KOPT-K1 (cell line): ENCODE results near the gene SVOP.

Source experiments
- H3K27ac ChIP-seq: fragments of 200-600 bp; sonication (generic); 2 replicates; pipeline ENCODE4 v1.5.1; 2016; ENCODE audit warnings: antibody characterized with exemption, mild to moderate bottlenecking, low read depth, low read length; ENCODE audit not compliant: poor library complexity, severe bottlenecking
- H3K36me3 ChIP-seq: fragments of 200-600 bp; sonication (generic); 2 replicates; pipeline ENCODE4 v1.5.1; 2017; ENCODE audit warnings: antibody characterized with exemption, mild to moderate bottlenecking, low read length, moderate library complexity; ENCODE audit not compliant: insufficient read depth
- H3K9me3 ChIP-seq: fragments of 200-600 bp; sonication (generic); 2 replicates; pipeline ENCODE4 v1.5.1; 2017; ENCODE audit warnings: antibody characterized with exemption, low read length, mild to moderate bottlenecking; ENCODE audit not compliant: insufficient read depth, poor library complexity, severe bottlenecking

SVOP gene

DNA sequence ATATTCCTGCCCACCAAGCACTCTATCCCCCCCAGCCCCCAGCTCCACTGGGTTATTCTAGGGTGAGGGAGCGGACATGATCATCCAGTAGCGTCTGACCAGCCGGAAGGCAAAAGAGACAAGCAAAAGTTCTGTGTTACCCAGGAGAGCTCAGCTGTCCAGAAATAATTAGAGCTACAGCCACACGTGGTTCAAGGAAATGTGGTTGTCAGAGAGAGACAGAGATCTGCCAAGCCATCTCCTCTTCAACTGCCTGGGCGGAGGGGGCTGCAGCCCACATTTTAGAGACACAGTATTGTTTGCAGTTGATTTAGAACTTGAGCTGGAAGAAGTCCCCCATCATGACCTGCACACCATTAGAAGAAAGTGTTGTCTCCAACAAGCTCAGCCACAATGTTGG, 110.5 kb downstream of the SVOP start:
- H3K36me3 ChIP-seq: no peaks in the 10 kb centered on the region

DNA sequence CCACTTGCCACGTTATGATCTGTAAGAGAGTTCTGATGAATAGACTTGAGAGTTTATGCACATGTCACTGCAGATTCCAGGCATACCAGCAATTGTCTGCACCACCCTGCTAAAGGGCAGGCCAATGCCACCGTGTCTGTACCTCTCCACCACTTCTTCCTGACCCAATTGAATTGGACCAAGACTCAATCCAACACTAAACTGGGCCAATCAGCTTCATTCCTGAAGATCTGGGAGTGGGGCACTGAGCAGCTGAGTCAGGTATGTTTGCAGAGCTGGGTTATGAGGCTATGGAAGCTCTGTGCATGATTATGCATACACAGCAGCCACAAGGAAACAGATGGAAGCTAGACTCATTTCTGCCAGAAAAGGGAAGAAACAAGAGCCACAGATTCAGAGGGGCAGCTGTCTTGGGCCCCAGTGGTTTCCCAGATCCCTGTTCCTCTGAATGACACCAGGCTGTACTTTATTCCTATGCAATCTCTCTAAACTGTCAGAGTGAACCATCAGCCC, 113.0 kb downstream of the SVOP start:
- no peak overlapping the region for H3K27ac ChIP-seq
- no peaks in the 10 kb centered on the region for H3K9me3 ChIP-seq
- no peaks in the 10 kb centered on the region for H3K36me3 ChIP-seq

More for the DNA sequence above, 110.5 kb downstream of the SVOP start:
- no peak overlapping the region for H3K27ac ChIP-seq
- H3K9me3 ChIP-seq: no peaks in the 10 kb centered on the region

DNA sequence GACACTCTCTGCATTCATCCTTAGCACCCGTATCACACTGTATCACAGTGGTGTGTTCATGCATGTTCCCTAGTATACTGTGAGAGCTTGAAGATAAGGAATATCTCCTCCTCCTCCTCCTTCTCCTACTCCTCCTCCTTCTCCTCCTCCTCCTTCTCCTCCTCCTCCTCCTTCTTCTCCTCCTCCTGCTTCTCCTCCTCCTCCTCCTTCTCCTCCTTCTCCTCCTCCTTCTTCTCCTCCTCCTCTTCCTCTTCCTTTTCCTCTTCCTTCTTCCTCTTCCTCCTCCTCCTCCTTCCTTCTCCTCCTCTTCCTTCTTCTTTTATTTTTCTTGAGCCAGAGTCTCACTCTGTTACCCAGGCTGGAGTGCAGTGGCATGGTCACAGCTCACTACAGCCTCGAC, 113.9 kb downstream of the SVOP start:
- no peaks in the 10 kb centered on the region for H3K9me3 ChIP-seq
- no peaks in the 10 kb centered on the region for H3K36me3 ChIP-seq
- H3K27ac ChIP-seq: no peak overlapping the region

DNA sequence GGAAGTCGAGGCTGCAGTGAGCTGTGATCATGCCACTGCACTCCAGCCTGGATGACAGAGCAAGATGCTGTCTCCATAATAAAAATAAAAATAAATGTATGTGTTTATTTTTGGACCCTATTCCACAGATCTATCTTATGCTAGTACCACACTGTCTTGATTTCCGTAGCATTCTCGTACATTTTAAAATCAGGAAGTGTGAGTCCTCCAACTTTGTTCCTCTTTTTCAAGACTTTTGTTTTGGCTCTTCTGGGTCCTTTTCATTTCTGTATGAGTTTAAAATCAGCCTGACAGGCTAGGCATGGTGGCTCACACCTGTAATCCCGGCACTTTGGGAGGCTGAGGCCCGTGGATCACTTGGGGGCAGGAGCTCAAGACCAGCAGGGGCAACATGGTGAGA, 115.1 kb downstream of the SVOP start:
- Histone ChIP-seq H3K9me3 (no peaks in the 10 kb centered on the region), H3K27ac (no peak overlapping the region)

DNA sequence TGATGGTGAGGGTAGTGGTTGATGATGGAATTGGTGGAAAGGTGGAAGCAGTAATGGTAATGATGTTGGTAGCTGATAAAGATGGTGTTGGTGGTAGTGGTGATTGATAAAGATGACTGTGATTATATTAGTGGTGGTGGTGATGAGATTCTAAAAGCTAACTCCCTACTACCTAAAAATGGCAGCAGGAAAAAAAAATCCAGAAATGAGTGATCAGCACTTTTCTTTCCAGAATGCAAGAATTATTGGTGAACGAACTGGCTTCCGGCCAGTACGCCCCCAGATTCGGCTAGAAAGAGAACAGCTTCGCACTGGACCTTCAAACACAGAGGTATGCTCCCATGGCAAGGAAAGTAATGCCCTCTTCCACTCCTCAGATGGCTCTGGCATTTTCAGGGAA, 121.7 kb downstream of the SVOP start:
- H3K27ac ChIP-seq: no peak overlapping the region
- no peaks in the 10 kb centered on the region for H3K9me3 ChIP-seq
- H3K36me3 ChIP-seq: no peaks in the 10 kb centered on the region

More for the DNA sequence above, 115.1 kb downstream of the SVOP start:
- no peaks in the 10 kb centered on the region for H3K36me3 ChIP-seq

DNA sequence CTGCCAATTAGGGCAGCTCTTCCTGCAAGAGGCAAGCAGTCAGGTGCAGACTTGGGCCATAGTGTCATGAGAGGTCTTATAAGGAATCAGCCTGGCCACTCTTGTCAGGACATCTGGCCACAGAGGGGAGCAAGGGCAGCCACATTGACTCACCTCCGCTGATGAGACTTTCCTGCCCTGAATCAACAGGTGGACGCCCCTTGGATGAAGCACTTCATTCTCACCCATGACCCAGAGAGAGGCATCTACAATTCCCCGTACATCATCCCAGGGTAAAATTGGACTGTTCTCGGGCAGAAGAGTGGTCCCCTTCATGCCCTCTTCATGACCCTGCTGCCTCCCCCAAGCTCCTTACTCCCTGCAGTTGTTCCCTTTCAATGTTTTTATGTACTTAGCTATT, 124.1 kb downstream of the SVOP start:
- H3K36me3 ChIP-seq: no peaks in the 10 kb centered on the region
- H3K9me3 ChIP-seq: no peaks in the 10 kb centered on the region
- H3K27ac ChIP-seq: no peak overlapping the region

DNA sequence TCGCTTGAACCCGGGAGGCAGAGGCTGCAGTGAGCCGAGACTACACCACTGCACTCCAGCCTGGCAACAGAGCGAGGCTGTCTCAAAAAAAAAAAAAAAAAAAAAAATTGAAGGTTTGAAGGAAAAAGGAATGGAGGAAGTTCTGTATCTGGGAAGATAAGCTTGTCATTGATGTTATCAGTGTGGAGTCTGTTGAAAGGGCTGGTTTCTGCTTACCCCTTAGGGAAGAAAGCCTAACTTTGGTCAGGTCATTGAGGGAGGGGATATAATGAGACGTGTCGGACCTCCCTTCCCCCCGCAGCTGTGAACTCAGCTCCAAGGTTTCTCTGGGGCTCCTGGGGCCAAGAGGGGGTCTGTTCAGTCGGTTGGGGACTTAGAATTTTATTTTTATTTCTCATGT, 124.5 kb downstream of the SVOP start:
- H3K27ac ChIP-seq: no peak overlapping the region
- no peaks in the 10 kb centered on the region for H3K9me3 ChIP-seq
- no peaks in the 10 kb centered on the region for H3K36me3 ChIP-seq

DNA sequence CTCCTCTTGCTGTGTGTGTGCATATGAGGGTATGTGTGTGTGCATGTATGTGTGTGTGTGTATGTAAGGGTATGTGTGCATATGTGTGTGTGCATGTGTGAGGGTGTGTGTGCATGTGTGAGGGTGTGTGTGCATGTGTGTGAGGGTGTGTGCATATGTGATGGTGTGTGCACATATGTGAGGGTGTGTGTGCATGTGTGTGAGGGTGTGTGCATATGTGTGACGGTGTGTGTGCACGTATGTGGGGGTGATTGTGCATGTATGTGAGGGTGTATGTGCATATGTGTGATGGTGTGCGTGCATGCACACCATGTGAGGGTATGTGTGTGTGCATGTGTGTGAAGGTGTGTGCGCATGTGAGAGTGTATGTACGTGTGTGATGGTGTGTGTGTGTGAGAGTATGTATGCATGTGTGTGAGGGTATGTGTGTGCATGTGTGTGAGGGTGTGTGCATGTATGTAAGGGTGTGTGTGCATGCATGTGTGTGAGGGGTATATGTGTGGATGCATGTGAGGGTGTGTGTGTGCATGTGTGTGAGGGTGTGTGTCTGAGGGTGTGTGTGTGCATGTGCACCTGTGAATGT, 125.6 kb downstream of the SVOP start:
- H3K36me3 ChIP-seq: no peaks in the 10 kb centered on the region
- peaks cover 4% of the 10 kb centered on the region for H3K9me3 ChIP-seq
- H3K27ac ChIP-seq: no peak overlapping the region

DNA sequence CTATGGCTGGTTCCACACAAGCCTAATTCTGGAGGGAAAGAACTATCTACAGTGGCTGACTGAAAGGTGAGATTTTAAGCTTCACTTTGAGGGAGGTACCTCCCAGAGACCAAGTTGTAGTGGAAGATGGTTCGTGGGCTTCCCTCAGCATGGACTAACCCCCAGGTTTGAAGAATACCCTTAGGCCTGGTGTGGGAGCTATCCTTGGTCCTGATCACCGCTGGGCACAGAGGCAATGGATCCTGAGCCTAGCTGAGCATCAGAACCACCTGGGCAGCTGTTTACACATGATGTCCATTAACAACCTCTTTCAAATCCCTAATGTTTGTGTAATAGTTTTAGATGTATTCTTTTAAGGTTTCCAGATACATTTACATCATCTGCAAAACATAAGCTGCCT, 130.7 kb downstream of the SVOP start:
- no peaks in the 10 kb centered on the region for H3K36me3 ChIP-seq
- H3K27ac ChIP-seq: no peak overlapping the region
- H3K9me3 ChIP-seq: peaks cover 12% of the 10 kb centered on the region

DNA sequence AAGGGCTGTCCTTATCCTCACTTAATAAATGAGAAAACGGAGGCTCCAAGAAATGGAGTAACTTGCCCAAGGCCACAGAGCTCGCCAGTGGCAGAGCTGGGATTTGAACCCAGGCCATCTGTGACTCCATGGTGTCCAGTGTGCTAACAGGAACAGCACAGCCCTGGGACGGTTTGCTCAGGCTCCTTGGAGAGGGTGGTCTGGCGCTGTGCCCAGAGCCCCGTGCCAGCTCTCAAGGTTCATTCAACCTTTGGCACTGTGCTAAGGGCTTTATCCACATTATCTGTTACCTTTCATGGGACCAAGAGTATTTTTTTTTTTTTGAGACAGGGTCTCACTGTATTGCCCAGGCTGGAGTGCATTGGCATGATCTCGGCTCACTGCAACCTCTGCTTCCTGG, 132.8 kb downstream of the SVOP start:
- Histone ChIP-seq H3K27ac (no peak overlapping the region), H3K9me3 (peaks cover 12% of the 10 kb centered on the region), H3K36me3 (no peaks in the 10 kb centered on the region)

DNA sequence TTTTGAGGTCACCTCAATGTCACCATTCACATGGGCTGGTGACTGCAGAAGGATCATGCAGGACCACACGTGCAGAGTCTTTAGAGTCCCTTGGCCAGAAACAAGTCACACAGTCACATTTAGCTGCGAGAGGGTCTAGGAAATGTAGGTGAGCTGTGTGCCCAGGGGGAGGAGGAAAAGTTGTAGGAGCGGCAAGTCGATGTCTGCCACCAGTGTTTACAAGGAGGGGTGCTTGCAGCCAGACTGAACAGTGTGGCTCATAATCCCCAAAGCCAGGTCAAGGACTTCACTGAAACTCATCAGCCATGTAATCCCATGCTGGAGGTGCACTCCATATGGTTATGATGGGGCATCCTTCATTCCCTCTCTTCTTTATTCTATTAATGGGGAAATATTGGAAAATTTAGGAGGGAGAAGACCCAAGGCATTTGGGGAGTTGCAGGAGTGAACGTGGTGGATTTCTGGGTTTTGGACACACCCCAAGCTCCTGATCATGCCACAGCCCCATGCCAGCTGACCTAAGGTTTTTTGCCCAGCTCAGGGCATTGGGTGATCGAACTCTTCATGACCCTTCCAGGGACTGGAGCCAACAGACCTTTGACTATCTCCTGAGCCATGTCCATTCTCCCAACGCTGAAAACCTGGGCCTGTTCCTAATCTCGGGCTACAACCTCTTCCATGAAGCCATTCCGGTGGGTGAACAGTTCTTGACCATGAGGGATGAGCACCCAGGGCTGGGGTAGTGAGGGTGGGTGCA, 133.8 kb downstream of the SVOP start:
- Histone ChIP-seq H3K9me3 (peaks cover 12% of the 10 kb centered on the region), H3K36me3 (no peaks in the 10 kb centered on the region), H3K27ac (no peak overlapping the region)

DNA sequence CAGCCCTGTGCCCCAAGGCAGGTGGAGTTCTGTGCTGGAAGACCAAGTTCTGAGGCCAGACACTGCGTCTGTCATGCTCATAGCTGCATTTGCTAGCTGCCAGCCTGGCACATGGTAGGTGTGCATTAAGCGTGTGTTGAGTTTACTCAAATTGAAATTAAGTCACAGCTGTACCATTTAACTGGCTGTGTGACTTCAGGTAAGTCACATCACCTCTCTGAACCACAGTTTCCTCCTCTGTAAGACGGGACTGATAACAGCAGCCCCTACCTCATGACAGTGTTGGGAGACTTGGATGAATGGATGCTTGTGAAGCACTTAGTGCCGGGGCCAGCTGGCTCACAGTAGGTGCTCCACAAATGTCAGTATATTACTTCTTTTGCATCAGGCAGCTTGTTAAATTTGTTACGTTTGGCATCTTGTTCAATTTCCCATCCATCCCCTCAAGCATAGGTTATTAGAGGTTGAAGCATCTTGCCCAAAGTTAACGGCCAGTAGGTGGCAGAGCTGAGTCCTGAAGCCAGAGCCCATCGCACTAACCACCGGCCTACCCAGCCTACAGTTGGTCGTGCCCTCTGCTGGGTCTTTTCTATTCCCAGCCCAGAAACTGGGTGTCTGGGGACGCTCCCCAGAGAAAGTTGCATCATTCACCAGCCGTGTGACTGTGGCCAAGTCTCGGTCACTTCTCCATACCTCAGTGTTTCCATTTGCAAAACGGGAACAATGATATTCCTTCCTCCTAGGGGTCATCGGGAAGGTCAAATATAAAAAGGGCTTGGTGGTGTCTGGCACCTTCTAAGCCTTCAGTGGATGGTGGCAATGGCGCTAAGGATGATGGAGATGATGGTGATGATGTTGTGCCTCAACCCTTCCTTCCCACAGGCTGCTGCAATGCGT, 136.5 kb downstream of the SVOP start:
- Histone ChIP-seq H3K27ac (no peak overlapping the region), H3K9me3 (no peaks in the 10 kb centered on the region), H3K36me3 (no peaks in the 10 kb centered on the region)

DNA sequence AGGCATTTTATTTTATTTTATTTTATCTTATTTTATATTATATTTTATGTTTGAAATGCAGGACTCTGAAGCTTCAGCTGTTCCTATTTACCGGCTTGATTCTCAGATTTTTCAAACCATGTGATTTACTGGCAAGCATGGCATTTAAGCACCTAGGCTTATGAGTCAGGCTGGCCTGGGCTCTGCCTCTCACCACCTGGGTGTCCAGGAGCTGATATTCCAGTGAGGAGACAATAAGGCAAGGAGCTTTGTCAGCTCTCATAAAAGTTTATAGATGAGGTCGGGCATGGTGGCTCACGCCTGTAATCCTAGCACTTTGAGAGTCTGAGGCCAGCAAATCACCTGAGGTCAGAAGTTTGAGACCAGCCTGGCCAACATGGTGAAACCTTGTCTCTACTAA, 138.9 kb downstream of the SVOP start:
- Histone ChIP-seq H3K36me3 (no peaks in the 10 kb centered on the region), H3K27ac (no peak overlapping the region), H3K9me3 (no peaks in the 10 kb centered on the region)

DNA sequence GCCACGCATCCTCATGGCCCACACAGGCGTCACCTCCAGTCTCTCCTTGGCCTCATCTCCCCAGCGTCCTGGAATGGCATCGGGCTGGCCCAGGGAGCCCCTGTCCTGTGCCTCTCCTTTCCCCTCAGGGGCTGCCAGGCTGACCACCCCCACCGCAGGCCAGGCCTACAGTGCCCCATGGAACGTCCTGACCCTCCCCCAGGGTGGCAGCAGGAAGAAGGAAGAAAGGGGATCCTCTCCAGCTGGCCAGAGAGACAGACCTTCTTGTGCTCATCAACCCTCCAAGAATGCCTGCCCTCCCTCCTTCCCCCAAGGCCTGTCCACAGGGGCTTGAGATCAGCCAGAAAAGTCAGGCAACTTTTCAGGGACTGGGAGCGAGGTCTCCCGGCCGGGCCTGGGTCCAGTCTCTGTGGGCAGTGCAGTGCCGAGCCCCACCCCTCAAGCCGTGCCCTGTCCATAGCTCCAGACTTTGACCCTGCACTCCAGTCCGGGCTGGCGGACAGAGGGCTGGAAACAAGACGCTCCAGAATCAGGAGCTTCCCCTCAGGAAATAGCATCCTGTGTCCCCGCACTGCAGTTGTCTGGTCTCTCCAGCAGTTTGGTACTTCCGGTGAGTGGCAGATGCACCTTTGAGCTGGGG, 141.1 kb downstream of the SVOP start, which contains the start of gene DAO:
Gene DAO, plus strand, starts transcription at position 478 of the 640 bp plus-strand sequence. CDS start 4,915 bp downstream, outside the sequence.
- Histone ChIP-seq H3K27ac (no peak within 1 kb of the TSS), H3K9me3 (no peaks in the 10 kb centered on the region), H3K36me3 (no peaks in the 10 kb centered on the region)

DNA sequence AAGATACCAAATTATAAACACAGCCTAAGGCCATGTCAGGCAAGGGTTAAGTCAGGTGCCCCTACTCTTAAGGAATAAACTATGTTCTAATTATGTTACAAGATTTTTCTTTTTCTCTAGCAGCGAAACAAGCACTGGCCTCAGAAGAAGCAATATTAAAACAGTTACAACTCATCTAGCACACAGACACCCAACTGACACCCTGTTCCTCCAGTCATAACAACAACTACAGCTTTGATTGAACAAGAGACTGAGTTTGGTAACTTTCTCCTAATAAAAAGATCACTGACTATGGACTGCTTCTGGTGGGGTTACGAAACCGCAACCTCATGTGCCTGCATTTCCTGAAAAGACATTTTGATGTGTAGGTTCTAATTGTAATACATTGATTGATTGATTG, 144.3 kb downstream of the SVOP start:
- H3K36me3 ChIP-seq: no peaks in the 10 kb centered on the region
- H3K9me3 ChIP-seq: no peaks in the 10 kb centered on the region
- no peak overlapping the region for H3K27ac ChIP-seq
